CD4-positive, CD25-positive, alpha-beta regulatory T cell (primary cell): ENCODE measurements around the gene SUPT7L. TPM values are rescaled to one million over a fixed set of nuclear protein-coding genes. Genes with fewer than 3 reads are reported as not detected.

Experiments used
- ATAC-seq, 2 donors: fragments of 150-1000 bp; cut with Tn5 transposase; one replicate each; pipeline ENCODE4 v1.10.0; 2021; ENCODE audit warnings: low read depth in 2 of 2, moderate number of reproducible peaks in 2 of 2, moderate library complexity in 1 of 2
- DNase-seq, 3 donors: peaks; one replicate each; pipeline versions ENCODE4 v3.0.0 to v3.0.0-alpha.2; 2012 to 2022; ENCODE audit warnings: mixed read lengths in 1 of 3
- H3K27ac ChIP-seq: one replicate; pipeline ENCODE4 v1.7.0; 2013; ENCODE audit warnings: mild to moderate bottlenecking, low read length; ENCODE audit not compliant: insufficient read depth, poor library complexity, severe bottlenecking
- H3K27me3 ChIP-seq: one replicate; pipeline ENCODE4 v1.7.0; 2013; ENCODE audit warnings: low read length; ENCODE audit not compliant: control insufficient read depth, insufficient read depth
- H3K36me3 ChIP-seq: one replicate; pipeline ENCODE4 v1.7.0; 2013; ENCODE audit warnings: mild to moderate bottlenecking, low read length, moderate library complexity; ENCODE audit not compliant: control insufficient read depth, insufficient read depth
- H3K4me1 ChIP-seq: 2 replicates; pipeline ENCODE4 v1.7.0; 2013; ENCODE audit warnings: mild to moderate bottlenecking, low read length; ENCODE audit not compliant: insufficient read depth, control insufficient read depth, poor library complexity, severe bottlenecking
- H3K4me3 ChIP-seq: one replicate; pipeline ENCODE4 v1.7.0; 2013; ENCODE audit warnings: low read depth, mild to moderate bottlenecking, low read length, moderate library complexity
- H3K9me3 ChIP-seq, 2 experiments: 1 replicate in 1 of 2; 2 replicates in 1 of 2; pipeline ENCODE4 v1.7.0; 2013; ENCODE audit warnings: low read length in 2 of 2, mild to moderate bottlenecking in 1 of 2, moderate library complexity in 1 of 2; ENCODE audit not compliant: control insufficient read depth in 2 of 2
- H3K27ac Mint-ChIP-seq, 3 donors: one replicate each; pipeline ENCODE4 v1.8.0; 2020 to 2022; ENCODE audit warnings: mild to moderate bottlenecking in 3 of 3, mixed read lengths in 3 of 3, moderate library complexity in 2 of 3
- H3K27me3 Mint-ChIP-seq: one replicate; pipeline ENCODE4 v1.8.0; 2022; ENCODE audit warnings: mild to moderate bottlenecking, mixed read lengths
- H3K36me3 Mint-ChIP-seq: one replicate; pipeline ENCODE4 v1.8.0; 2020; ENCODE audit warnings: mixed read lengths
- H3K4me1 Mint-ChIP-seq, 4 donors: one replicate each; pipeline ENCODE4 v1.8.0; 2020 to 2022; ENCODE audit warnings: mixed read lengths in 4 of 4, mild to moderate bottlenecking in 1 of 4
- H3K4me3 Mint-ChIP-seq, 4 donors: one replicate each; pipeline ENCODE4 v1.8.0; 2020 to 2022; ENCODE audit warnings: mild to moderate bottlenecking in 4 of 4, mixed read lengths in 4 of 4, moderate library complexity in 3 of 4
- H3K9me3 Mint-ChIP-seq, 7 donors: one replicate each; pipeline ENCODE4 v1.8.0; 2020 to 2022; ENCODE audit warnings: mixed read lengths in 7 of 7, mild to moderate bottlenecking in 3 of 7, moderate library complexity in 2 of 7
- polyA plus RNA-seq, 4 donors: library from polyadenylated mRNA; unstranded; fragments of 300-500 nt; fragmentation: Illumina TruSeq; gene quantifications; one replicate each; pipeline ENCODE4 v1.2.3, GENCODE V29; 2021
- total RNA-seq: library from RNA; stranded (reverse); gene quantifications from one replicate; pipeline ENCODE4 v1.2.3, GENCODE V29; 2022

The SUPT7L gene
- total and polyA plus RNA-seq, 5 donors from 2014 or later: 18.3 to 51.4 (median 21.1) TPM

DNA sequence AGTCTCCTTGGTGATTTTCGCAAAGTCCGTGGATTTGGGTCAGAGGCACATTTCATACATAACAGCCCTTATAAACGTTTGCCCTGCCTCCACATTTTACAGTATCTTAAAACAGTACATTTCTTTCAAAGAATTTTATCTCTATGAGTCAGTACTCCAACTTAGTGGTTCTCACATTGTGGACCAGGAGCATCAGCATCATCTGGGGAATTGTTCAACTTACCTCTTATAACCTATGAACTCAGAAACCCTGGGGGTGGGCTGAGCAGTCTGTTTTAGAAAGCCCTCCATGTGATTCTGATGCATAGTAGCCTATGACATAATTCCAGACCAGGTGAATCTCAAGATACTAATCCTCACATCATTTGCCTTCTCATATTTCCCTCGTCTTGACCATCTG, 12.4 kb downstream of the SUPT7L start:
- H3K9me3 ChIP-seq: no peaks in the 10 kb centered on the region
- Mint-ChIP-seq H3K27ac (no peak overlapping the region), H3K36me3 (peaks cover 57% of the 10 kb centered on the region), H3K4me1 (peaks cover 4 to 16% (median 6%) of the 10 kb centered on the region in 4 donors), H3K9me3 (no peaks in the 10 kb centered on the region), H3K4me3 (no peak overlapping the region), H3K27me3 (no peaks in the 10 kb centered on the region)
- H3K4me3 ChIP-seq: no peak overlapping the region
- H3K27ac ChIP-seq: no peak overlapping the region
- H3K4me1 ChIP-seq: no peaks in the 10 kb centered on the region
- H3K27me3 ChIP-seq: no peaks in the 10 kb centered on the region
- ATAC-seq: no peak
- H3K36me3 ChIP-seq: peaks cover 84% of the 10 kb centered on the region
- no peak for DNase-seq

- H3K36me3 Mint-ChIP-seq: peaks cover 36% of the 10 kb centered on the region
- Histone ChIP-seq H3K27me3 (no peaks in the 10 kb centered on the region), H3K36me3 (peaks cover 81% of the 10 kb centered on the region), H3K9me3 (no peaks in the 10 kb centered on the region), H3K4me1 (no peaks in the 10 kb centered on the region), H3K27ac (no peak overlapping the region), H3K4me3 (no peak overlapping the region)
- no peaks in the 10 kb centered on the region for H3K27me3 Mint-ChIP-seq
- H3K4me1 Mint-ChIP-seq: peaks cover 3 to 9% (median 4%) of the 10 kb centered on the region in 4 donors
- H3K4me3 Mint-ChIP-seq: no peak overlapping the region
- ATAC-seq (no peak), DNase-seq (no peak)
- no peaks in the 10 kb centered on the region for H3K9me3 Mint-ChIP-seq
- peak overlapping the region in 1 of 3 donors; percentile 70 for H3K27ac Mint-ChIP-seq
Measured at GRCh38 chr2:27647737-27648136, 15.7 kb downstream of the SUPT7L start.

DNA sequence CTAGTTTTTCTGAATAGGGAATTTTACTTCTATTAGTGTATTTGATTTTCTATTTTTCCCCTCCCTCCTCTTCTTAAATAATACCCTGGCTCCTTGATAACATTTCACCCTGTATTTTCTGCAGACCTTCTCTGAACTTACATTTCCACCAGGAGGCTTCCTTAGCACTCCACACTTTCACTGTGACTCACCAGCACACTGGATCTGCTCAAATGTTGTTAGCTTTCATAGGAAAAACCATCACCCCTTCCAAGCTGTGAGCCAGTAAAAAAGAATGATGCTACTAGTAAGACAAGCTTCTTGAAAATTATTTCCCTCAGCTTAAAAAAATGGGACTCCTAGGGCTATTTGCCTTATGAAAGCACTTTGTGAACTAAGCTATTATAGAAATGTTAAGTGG, 16.1 kb downstream of the SUPT7L start:
- no peaks in the 10 kb centered on the region for H3K4me1 ChIP-seq
- Mint-ChIP-seq H3K27ac (peak overlapping the region; percentile 2 to 70 (median 12)), H3K4me1 (peaks cover 0 to 5% (median under 1%) of the 10 kb centered on the region in 4 donors), H3K9me3 (no peaks in the 10 kb centered on the region), H3K4me3 (no peak overlapping the region), H3K27me3 (no peaks in the 10 kb centered on the region), H3K36me3 (peaks cover 32% of the 10 kb centered on the region)
- DNase-seq (no peak), ATAC-seq (no peak)
- H3K27ac ChIP-seq: no peak overlapping the region
- no peaks in the 10 kb centered on the region for H3K9me3 ChIP-seq
- H3K36me3 ChIP-seq: peaks cover 81% of the 10 kb centered on the region
- no peak overlapping the region for H3K4me3 ChIP-seq
- H3K27me3 ChIP-seq: no peaks in the 10 kb centered on the region

DNA sequence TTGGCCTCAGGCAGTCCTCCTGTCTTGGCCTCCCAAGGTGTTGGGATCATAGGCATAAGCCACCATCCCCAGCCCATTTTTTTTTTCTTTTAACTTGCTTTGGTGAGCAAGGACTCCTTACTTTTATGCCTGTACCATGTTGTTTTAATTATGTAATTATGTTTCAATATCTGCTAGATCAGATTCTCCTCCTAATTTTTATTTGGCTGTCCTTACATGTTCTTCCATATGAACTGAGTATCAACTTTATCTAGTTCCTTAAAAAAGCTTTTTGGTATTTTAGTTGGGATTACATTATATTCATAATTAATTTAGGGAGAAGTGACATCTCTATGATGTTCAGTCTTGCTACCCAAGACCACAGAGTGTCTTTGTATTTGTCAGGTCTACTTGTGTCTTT, 18.2 kb downstream of the SUPT7L start:
- Histone ChIP-seq H3K36me3 (peaks cover 86% of the 10 kb centered on the region), H3K27me3 (no peaks in the 10 kb centered on the region), H3K4me3 (no peak overlapping the region), H3K27ac (no peak overlapping the region), H3K4me1 (no peaks in the 10 kb centered on the region), H3K9me3 (no peaks in the 10 kb centered on the region)
- peaks cover 0 to 5% (median 0%) of the 10 kb centered on the region in 4 donors for H3K4me1 Mint-ChIP-seq
- H3K27ac Mint-ChIP-seq: no peak overlapping the region
- peaks cover 38% of the 10 kb centered on the region for H3K36me3 Mint-ChIP-seq
- DNase-seq (no peak), ATAC-seq (no peak)
- H3K4me3 Mint-ChIP-seq: no peak overlapping the region
- H3K9me3 Mint-ChIP-seq: no peaks in the 10 kb centered on the region
- H3K27me3 Mint-ChIP-seq: no peaks in the 10 kb centered on the region

DNA sequence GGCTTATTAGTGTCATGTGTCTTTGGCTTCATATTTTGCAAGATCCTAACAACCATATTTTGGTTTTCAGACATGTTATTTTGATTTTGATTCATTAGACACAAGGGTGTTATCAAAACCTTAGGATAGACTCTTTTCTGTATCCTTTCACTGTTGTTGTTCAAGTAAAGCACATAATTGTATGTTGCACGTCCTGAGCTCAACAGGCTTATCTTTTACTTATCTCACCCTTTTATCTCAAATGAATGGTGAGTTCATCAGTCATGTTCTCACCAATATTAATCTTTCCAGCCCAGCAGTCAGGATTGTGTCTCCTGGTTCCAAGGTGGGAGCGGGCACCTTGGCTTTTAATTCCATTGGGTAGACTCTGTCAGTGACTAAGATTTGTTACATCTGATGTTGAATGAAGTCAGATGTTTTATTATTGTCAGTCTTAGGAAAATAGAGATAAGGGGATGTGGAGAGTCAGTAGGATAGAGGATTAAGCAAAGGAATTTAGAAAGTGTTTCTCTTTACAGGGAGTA, 22.6 kb downstream of the SUPT7L start:
- no peaks in the 10 kb centered on the region for H3K9me3 Mint-ChIP-seq
- no peak for ATAC-seq
- H3K36me3 Mint-ChIP-seq: peaks cover 41% of the 10 kb centered on the region
- DNase-seq: no peak
- Histone ChIP-seq H3K36me3 (peaks cover 93% of the 10 kb centered on the region), H3K27ac (no peak overlapping the region), H3K9me3 (no peaks in the 10 kb centered on the region), H3K4me3 (no peak overlapping the region), H3K4me1 (no peaks in the 10 kb centered on the region), H3K27me3 (no peaks in the 10 kb centered on the region)
- peak overlapping the region in 1 of 4 donors; percentile 15 for H3K4me3 Mint-ChIP-seq
- H3K27me3 Mint-ChIP-seq: no peaks in the 10 kb centered on the region
- H3K4me1 Mint-ChIP-seq: peaks cover 3 to 6% (median 5%) of the 10 kb centered on the region in 4 donors
- H3K27ac Mint-ChIP-seq: no peak overlapping the region

- Histone ChIP-seq H3K4me3 (no peak overlapping the region), H3K9me3 (no peaks in the 10 kb centered on the region), H3K27ac (no peak overlapping the region), H3K4me1 (no peaks in the 10 kb centered on the region), H3K36me3 (peaks cover 92% of the 10 kb centered on the region), H3K27me3 (no peaks in the 10 kb centered on the region)
- H3K4me3 Mint-ChIP-seq: no peak overlapping the region
- DNase-seq: no peak
- peaks cover 5 to 9% (median 7%) of the 10 kb centered on the region in 4 donors for H3K4me1 Mint-ChIP-seq
- H3K27ac Mint-ChIP-seq: peak overlapping the region in 1 of 3 donors; percentile 2
- H3K27me3 Mint-ChIP-seq: no peaks in the 10 kb centered on the region
- H3K36me3 Mint-ChIP-seq: peaks cover 50% of the 10 kb centered on the region
- no peak for ATAC-seq
- no peaks in the 10 kb centered on the region for H3K9me3 Mint-ChIP-seq
Measured at GRCh38 chr2:27638709-27639108, 24.7 kb downstream of the SUPT7L start.

DNA sequence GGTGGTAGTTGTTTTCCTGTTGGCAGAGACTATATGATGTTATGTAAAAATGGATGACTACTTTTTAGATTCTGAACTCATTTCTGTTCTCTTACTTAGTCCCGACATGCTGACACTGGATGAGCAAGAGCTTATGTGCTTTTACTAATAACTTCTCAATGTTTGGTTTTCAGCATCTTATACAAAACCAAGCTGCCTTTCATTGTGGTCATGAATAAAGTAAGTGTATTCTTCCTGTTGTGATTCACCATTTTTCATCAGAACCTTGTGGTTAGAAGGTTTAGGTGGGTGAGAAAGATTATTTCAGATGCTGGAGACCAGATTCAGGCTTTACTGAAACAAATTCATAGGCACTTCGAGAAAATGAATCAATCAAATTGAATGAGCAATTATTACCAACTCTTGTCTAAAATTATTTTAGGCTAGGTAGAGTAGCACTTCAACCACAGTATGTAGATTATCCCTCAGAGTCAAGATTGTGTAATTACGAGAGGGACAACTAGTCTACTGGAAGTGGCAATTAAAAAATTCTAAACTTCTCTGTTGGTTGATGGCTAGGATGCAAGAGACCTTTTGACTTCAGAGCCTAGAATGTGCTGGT, 25.3 kb downstream of the SUPT7L start:
- Histone ChIP-seq H3K9me3 (no peaks in the 10 kb centered on the region), H3K27ac (no peak overlapping the region), H3K27me3 (no peaks in the 10 kb centered on the region), H3K4me1 (no peaks in the 10 kb centered on the region), H3K36me3 (peaks cover 92% of the 10 kb centered on the region), H3K4me3 (no peak overlapping the region)
- H3K4me1 Mint-ChIP-seq: peaks cover 5 to 9% (median 7%) of the 10 kb centered on the region in 4 donors
- peaks cover 51% of the 10 kb centered on the region for H3K36me3 Mint-ChIP-seq
- H3K27ac Mint-ChIP-seq: peak overlapping the region in 2 of 3 donors; percentile 27 to 78
- no peak overlapping the region for H3K4me3 Mint-ChIP-seq
- no peaks in the 10 kb centered on the region for H3K9me3 Mint-ChIP-seq
- H3K27me3 Mint-ChIP-seq: no peaks in the 10 kb centered on the region
- ATAC-seq (no peak), DNase-seq (peak in 1 of 3 donors; percentile 17)

GRCh38 chr2:27636766-27637165, 26.6 kb downstream of the SUPT7L start:
- H3K27ac ChIP-seq: no peak overlapping the region
- no peaks in the 10 kb centered on the region for H3K9me3 ChIP-seq
- peaks cover 93% of the 10 kb centered on the region for H3K36me3 ChIP-seq
- H3K27ac Mint-ChIP-seq: no peak overlapping the region
- peaks cover 59% of the 10 kb centered on the region for H3K36me3 Mint-ChIP-seq
- H3K27me3 Mint-ChIP-seq: no peaks in the 10 kb centered on the region
- DNase-seq (no peak), ATAC-seq (no peak)
- H3K4me1 ChIP-seq: no peaks in the 10 kb centered on the region
- H3K4me3 ChIP-seq: no peak overlapping the region
- H3K4me3 Mint-ChIP-seq: no peak overlapping the region
- no peaks in the 10 kb centered on the region for H3K9me3 Mint-ChIP-seq
- H3K27me3 ChIP-seq: no peaks in the 10 kb centered on the region
- H3K4me1 Mint-ChIP-seq: peaks cover 7 to 14% (median 12%) of the 10 kb centered on the region in 4 donors
